Keratinocyte (primary cell): Measurements from ENCODE around the gene C17orf114.

Source experiments
- DNase-seq: peaks from one replicate; pipeline ENCODE4 v3.0.0-alpha.2; 2011; ENCODE audit warnings: low read depth, missing footprints, low spot score
- FAIRE-seq: peaks from 2 replicates; lab custom pipeline; 2011; peaks lifted over from hg19 to GRCh38; lab: Jason Lieb, UNC
- H2AFZ ChIP-seq: 2 replicates; pipeline ENCODE4 v1.6.0; 2012; ENCODE audit warnings: low read length, control low read depth, inconsistent platforms; ENCODE audit not compliant: control insufficient read depth
- H3K27ac ChIP-seq: 2 replicates; pipeline ENCODE4 v1.5.1; 2011; ENCODE audit warnings: low read length; ENCODE audit not compliant: control insufficient read depth, insufficient read depth
- H3K27me3 ChIP-seq: 3 replicates; pipeline ENCODE4 v1.6.0; 2011; ENCODE audit warnings: low read length; ENCODE audit not compliant: control insufficient read depth, insufficient read depth; ENCODE audit errors: extremely low read depth
- H3K36me3 ChIP-seq, 2 experiments: 2 replicates in 1 of 2; 3 replicates in 1 of 2; pipeline ENCODE4 v1.5.1; 2011; ENCODE audit warnings: low read length in 2 of 2, mild to moderate bottlenecking in 1 of 2; ENCODE audit not compliant: control insufficient read depth in 2 of 2, insufficient read depth in 2 of 2; ENCODE audit errors: extremely low read depth in 1 of 2
- H3K4me1 ChIP-seq: 3 replicates; pipeline ENCODE4 v1.5.1; 2011; ENCODE audit warnings: low read length; ENCODE audit not compliant: control insufficient read depth, insufficient read depth; ENCODE audit errors: extremely low read depth
- H3K4me2 ChIP-seq: 3 replicates; pipeline ENCODE4 v1.6.0; 2011; ENCODE audit warnings: low read depth, low read length; ENCODE audit not compliant: control insufficient read depth, insufficient read depth; ENCODE audit errors: extremely low read depth
- H3K4me3 ChIP-seq, 3 experiments: fragments of 200-600 bp in 1 of 3; sonication (generic) in 1 of 3; 2 replicates in 2 of 3; 3 replicates in 1 of 3; pipeline ENCODE4 v1.5.1; 2011 to 2016; ENCODE audit warnings: low read length in 3 of 3, mild to moderate bottlenecking in 3 of 3, control low read depth in 2 of 3, inconsistent platforms in 1 of 3, low read depth in 1 of 3, mixed read lengths in 1 of 3, mixed run types in 1 of 3, moderate library complexity in 1 of 3; ENCODE audit not compliant: control insufficient read depth in 2 of 3, insufficient read depth in 2 of 3; ENCODE audit errors: extremely low read depth in 1 of 3
- H3K79me2 ChIP-seq: 2 replicates; pipeline ENCODE4 v1.6.0; 2012; ENCODE audit warnings: low read length; ENCODE audit not compliant: control insufficient read depth, insufficient read depth
- H3K9ac ChIP-seq: 3 replicates; pipeline ENCODE4 v1.6.0; 2011; ENCODE audit warnings: low read length; ENCODE audit not compliant: control insufficient read depth, insufficient read depth; ENCODE audit errors: extremely low read depth
- H3K9me1 ChIP-seq: 3 replicates; pipeline ENCODE4 v1.6.0; 2011; ENCODE audit warnings: low read length; ENCODE audit not compliant: control insufficient read depth, insufficient read depth; ENCODE audit errors: extremely low read depth
- H3K9me3 ChIP-seq: 2 replicates; pipeline ENCODE4 v1.5.1; 2012; ENCODE audit warnings: low read depth, low read length; ENCODE audit not compliant: control insufficient read depth
- H4K20me1 ChIP-seq: 3 replicates; pipeline ENCODE4 v1.6.0; 2011; ENCODE audit warnings: low read length; ENCODE audit not compliant: control insufficient read depth, insufficient read depth; ENCODE audit errors: extremely low read depth
- CTCF ChIP-seq, 3 experiments: IDR thresholded peaks in 1 of 3; conservative IDR thresholded peaks in 1 of 3; optimal IDR thresholded peaks in 1 of 3; 2 replicates in 2 of 3; 3 replicates in 1 of 3; pipeline versions ENCODE3 to v1.5.1; 2011; ENCODE audit warnings: low read length in 3 of 3, mild to moderate bottlenecking in 3 of 3, moderate library complexity in 2 of 3, control low read depth in 1 of 3, inconsistent platforms in 1 of 3; ENCODE audit not compliant: insufficient read depth in 2 of 3; ENCODE audit errors: extremely low read depth in 1 of 3
- EZH2 ChIP-seq: IDR thresholded peaks from one replicate; pipeline ENCODE4 v1.6.1; 2012; ENCODE audit warnings: inconsistent platforms, mild to moderate bottlenecking, low read length, moderate library complexity
- dilution Hi-C: fragments of 300-500 bp; cut with MboI; formaldehyde crosslinking; loops from one replicate; pipeline ENCODE4 v1.7.0; 2020; ENCODE audit warnings: low sequenced_read_pairs; ENCODE audit not compliant: extremely low pct_ligation_motif_present

The C17orf114 gene

DNA sequence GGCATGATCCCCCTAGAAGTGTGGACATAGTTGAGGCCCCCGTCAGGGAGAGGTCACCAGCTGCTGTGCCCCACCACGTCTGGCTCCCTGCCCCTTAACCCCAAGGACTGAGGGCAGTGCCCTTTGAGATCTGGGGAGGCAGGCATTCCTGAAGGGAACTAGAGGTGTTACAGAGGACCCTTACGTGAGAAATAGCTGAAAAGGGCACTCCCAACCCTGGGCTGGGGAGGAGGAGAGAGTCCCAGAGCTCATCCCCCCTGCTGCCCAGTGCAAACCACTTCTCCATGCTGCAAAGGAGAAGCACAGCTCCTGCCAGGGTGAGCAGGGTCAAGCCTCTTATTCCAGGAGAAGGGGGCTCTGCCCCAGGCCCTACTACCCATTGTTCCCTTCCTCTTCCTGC is 20.7 kb upstream of the C17orf114 start:
- Histone ChIP-seq H3K9me3 (no peaks in the 10 kb centered on the region), H3K9ac (no peak overlapping the region), H3K27me3 (no peaks in the 10 kb centered on the region), H3K4me1 (no peaks in the 10 kb centered on the region), H3K79me2 (no peaks in the 10 kb centered on the region), H3K36me3 (peaks cover 17 to 19% of the 10 kb centered on the region in 2 experiments), H2AFZ (no peak overlapping the region), H4K20me1 (no peaks in the 10 kb centered on the region), H3K9me1 (no peaks in the 10 kb centered on the region), H3K27ac (no peak overlapping the region), H3K4me2 (no peak overlapping the region), H3K4me3 (no peak overlapping the region)
- dilution Hi-C loops: no loop called here
- FAIRE-seq: no peak
- DNase-seq: no peak
- no peak for TF ChIP-seq EZH2

DNA sequence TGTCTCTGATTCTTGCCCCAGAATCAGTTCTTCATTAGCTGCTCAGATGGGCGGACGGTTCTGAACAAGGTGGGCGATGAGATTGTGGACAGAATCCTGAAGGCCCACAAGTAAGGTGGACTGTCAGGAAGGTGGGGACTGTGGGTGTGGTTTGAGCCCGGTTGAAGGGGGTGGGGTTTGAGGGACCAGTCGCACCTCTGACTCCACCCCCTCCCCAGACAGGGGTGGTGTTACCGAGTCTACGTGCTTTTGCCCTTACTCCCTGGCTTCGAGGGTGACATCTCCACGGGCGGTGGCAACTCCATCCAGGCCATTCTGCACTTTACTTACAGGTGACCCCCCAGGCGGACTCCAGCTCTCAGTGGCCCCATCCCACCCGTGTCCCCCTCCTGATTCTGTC is 16.1 kb upstream of the C17orf114 start:
- DNase-seq (no peak), FAIRE-seq (no peak)
- Histone ChIP-seq H3K27me3 (no peaks in the 10 kb centered on the region), H3K36me3 (peaks cover 25 to 29% of the 10 kb centered on the region in 2 experiments), H3K4me3 (no peak overlapping the region), H3K9ac (no peak overlapping the region), H3K9me3 (no peaks in the 10 kb centered on the region), H2AFZ (no peak overlapping the region), H3K4me1 (no peaks in the 10 kb centered on the region), H3K4me2 (no peak overlapping the region), H3K27ac (no peak overlapping the region), H3K9me1 (no peaks in the 10 kb centered on the region), H3K79me2 (no peaks in the 10 kb centered on the region), H4K20me1 (no peaks in the 10 kb centered on the region)
- TF ChIP-seq EZH2 (no peak), CTCF (optimal IDR thresholded peaks at IDR 0.05 in 1 of 3, IDR thresholded peaks at IDR 0.05 in 1 of 3, conservative IDR thresholded peaks at IDR 0.05 in 1 of 3; ENCODE audit: extremely low read depth in 1 of 3, insufficient read depth in 2 of 3, low read length in 3 of 3) (no peak)
- dilution Hi-C loops: no loop called here

DNA sequence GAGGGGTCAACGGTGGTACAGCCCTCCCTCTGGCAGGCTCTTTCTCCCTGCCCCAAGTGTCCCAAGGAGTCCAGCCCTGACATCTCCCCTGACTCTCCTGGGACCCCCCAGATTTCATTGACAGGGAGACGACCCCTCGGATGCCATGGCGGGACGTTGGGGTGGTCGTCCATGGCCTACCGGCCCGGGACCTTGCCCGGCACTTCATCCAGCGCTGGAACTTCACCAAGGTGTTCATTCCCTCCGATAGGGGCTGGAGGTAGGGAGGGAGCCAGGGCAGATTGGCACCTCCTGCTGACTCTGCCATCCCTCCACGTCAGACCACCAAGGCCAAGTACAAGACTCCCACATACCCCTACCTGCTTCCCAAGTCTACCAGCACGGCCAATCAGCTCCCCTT is 14.7 kb upstream of the C17orf114 start:
- FAIRE-seq: no peak
- TF ChIP-seq CTCF (optimal IDR thresholded peaks at IDR 0.05 in 1 of 3, IDR thresholded peaks at IDR 0.05 in 1 of 3, conservative IDR thresholded peaks at IDR 0.05 in 1 of 3; ENCODE audit: extremely low read depth in 1 of 3, insufficient read depth in 2 of 3, low read length in 3 of 3): no peak
- no peak for TF ChIP-seq EZH2
- dilution Hi-C loops: no loop called here
- Histone ChIP-seq H3K27me3 (no peaks in the 10 kb centered on the region), H3K36me3 (peaks cover 16 to 21% of the 10 kb centered on the region in 2 experiments), H3K79me2 (no peaks in the 10 kb centered on the region), H3K9me1 (no peaks in the 10 kb centered on the region), H3K4me2 (no peak overlapping the region), H3K9me3 (no peaks in the 10 kb centered on the region), H3K4me1 (no peaks in the 10 kb centered on the region), H4K20me1 (no peaks in the 10 kb centered on the region), H3K9ac (no peak overlapping the region), H3K4me3 (no peak overlapping the region), H3K27ac (no peak overlapping the region), H2AFZ (no peak overlapping the region)
- no peak for DNase-seq
